ENCODE measurements around the gene PLK3.

- TF ChIP-seq CTCF (optimal IDR thresholded peaks at IDR 0.05 in 1 of 3, IDR thresholded peaks at IDR 0.05 in 1 of 3, conservative IDR thresholded peaks at IDR 0.05 in 1 of 3; ENCODE audit: extremely low read depth in 1 of 3, insufficient read depth in 2 of 3, low read length in 3 of 3) (no peak), EZH2 (IDR thresholded peaks at IDR 0.05; ENCODE audit: low read length) (no peak)
Observed at GRCh38 chr1:44839576-44839975, 39.4 kb downstream of the PLK3 start.
